Nephron (organoid): ENCODE data around the gene EREG.

ENCODE experiments used
- H3K27ac Mint-ChIP-seq, 3 experiments: 2 replicates each; pipeline ENCODE4 v1.8.0; 2020; ENCODE audit warnings: mixed read lengths in 3 of 3, mild to moderate bottlenecking in 2 of 3, moderate library complexity in 1 of 3
- H3K27me3 Mint-ChIP-seq: 2 replicates; pipeline ENCODE4 v1.8.0; 2021; ENCODE audit warnings: low read depth, mild to moderate bottlenecking, moderate library complexity, mixed read lengths
- H3K36me3 Mint-ChIP-seq: 2 replicates; pipeline ENCODE4 v1.8.0; 2020; ENCODE audit warnings: low read depth, mixed read lengths
- H3K4me1 Mint-ChIP-seq: 2 replicates; pipeline ENCODE4 v1.8.0; 2020; ENCODE audit warnings: mixed read lengths
- H3K4me3 Mint-ChIP-seq, 3 experiments: 2 replicates each; pipeline ENCODE4 v1.8.0; 2020; ENCODE audit warnings: mild to moderate bottlenecking in 3 of 3, mixed read lengths in 3 of 3, moderate library complexity in 2 of 3
- H3K9me3 Mint-ChIP-seq: 2 replicates; pipeline ENCODE4 v1.8.0; 2020; ENCODE audit warnings: mixed read lengths
- CTCF ChIP-seq, 3 experiments: fragments of 200-600 bp; sonication (generic); IDR thresholded peaks; one replicate each; pipeline ENCODE4 v1.5.0; 2021; ENCODE audit warnings: antibody characterized with exemption in 3 of 3; ENCODE audit not compliant: unreplicated experiment in 3 of 3

EREG gene, protein sequence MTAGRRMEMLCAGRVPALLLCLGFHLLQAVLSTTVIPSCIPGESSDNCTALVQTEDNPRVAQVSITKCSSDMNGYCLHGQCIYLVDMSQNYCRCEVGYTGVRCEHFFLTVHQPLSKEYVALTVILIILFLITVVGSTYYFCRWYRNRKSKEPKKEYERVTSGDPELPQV

GRCh38 chr4:74364652-74365491 is at the start of gene EREG:
TSS of gene EREG (plus strand) at chr4:74365145. CDS start at chr4:74365309, 164 bp downstream.
- peaks cover 58% of the 10 kb centered on the region for H3K27me3 Mint-ChIP-seq
- no peak within 1 kb of the TSS for H3K27ac Mint-ChIP-seq
- TF ChIP-seq CTCF (IDR thresholded peaks at IDR 0.05; ENCODE audit: unreplicated experiment in 3 of 3): no peak
- H3K4me3 Mint-ChIP-seq: peak within 1 kb of the TSS; percentile 73 to 81 (median 76)
- H3K36me3 Mint-ChIP-seq: no peaks in the 10 kb centered on the region
- H3K9me3 Mint-ChIP-seq: no peaks in the 10 kb centered on the region
- peaks cover 18% of the 10 kb centered on the region for H3K4me1 Mint-ChIP-seq

- no peaks in the 10 kb centered on the region for H3K4me1 Mint-ChIP-seq
- H3K27ac Mint-ChIP-seq: no peak overlapping the region
- H3K36me3 Mint-ChIP-seq: no peaks in the 10 kb centered on the region
- TF ChIP-seq CTCF (IDR thresholded peaks at IDR 0.05; ENCODE audit: unreplicated experiment in 3 of 3): no peak
- H3K27me3 Mint-ChIP-seq: no peaks in the 10 kb centered on the region
- no peak overlapping the region for H3K4me3 Mint-ChIP-seq
- H3K9me3 Mint-ChIP-seq: no peaks in the 10 kb centered on the region
These were observed 49.6 kb upstream of the EREG start for GRCh38 chr4:74315376-74315775.

- no peak overlapping the region for H3K27ac Mint-ChIP-seq
- no peaks in the 10 kb centered on the region for H3K4me1 Mint-ChIP-seq
- TF ChIP-seq CTCF (IDR thresholded peaks at IDR 0.05; ENCODE audit: unreplicated experiment in 3 of 3): no peak
- no peaks in the 10 kb centered on the region for H3K36me3 Mint-ChIP-seq
- no peak overlapping the region for H3K4me3 Mint-ChIP-seq
- H3K9me3 Mint-ChIP-seq: no peaks in the 10 kb centered on the region
- H3K27me3 Mint-ChIP-seq: no peaks in the 10 kb centered on the region
These were observed 48.5 kb upstream of the EREG start for GRCh38 chr4:74316397-74316796.

DNA sequence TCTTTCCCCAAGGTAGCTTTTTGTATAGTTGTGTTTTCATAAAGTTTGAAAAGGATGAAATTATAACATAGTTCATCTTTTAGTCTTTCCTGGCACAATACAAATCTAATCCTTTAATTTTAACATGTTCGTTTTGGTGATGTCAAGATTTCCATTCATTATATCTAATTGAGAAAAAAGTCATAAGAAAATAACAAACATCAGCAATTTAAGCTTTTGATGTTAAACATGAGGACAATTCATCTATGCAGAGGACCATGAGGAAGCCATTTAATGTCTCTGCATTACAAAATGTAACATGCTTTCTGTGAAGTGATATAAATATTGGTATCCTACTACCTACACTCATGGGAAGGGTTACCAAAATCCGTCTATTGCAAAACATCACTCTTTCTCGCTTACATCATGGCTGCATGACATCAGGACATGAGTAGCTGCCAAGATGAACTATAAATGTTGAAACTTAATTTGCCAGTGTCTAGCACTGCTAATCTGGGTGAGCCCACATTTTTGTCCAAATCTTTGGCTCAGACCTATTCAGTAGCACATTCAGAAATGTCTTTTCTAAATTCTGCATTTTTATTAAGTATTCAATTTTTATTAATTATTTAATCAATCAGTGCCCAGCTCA is 47.2 kb upstream of the EREG start:
- no peaks in the 10 kb centered on the region for H3K9me3 Mint-ChIP-seq
- no peaks in the 10 kb centered on the region for H3K27me3 Mint-ChIP-seq
- no peak overlapping the region for H3K4me3 Mint-ChIP-seq
- H3K27ac Mint-ChIP-seq: no peak overlapping the region
- H3K4me1 Mint-ChIP-seq: no peaks in the 10 kb centered on the region
- no peaks in the 10 kb centered on the region for H3K36me3 Mint-ChIP-seq
- no peak for TF ChIP-seq CTCF (IDR thresholded peaks at IDR 0.05; ENCODE audit: unreplicated experiment in 3 of 3)

GRCh38 chr4:74318276-74318675 is 46.7 kb upstream of the EREG start:
- Mint-ChIP-seq H3K27ac (no peak overlapping the region), H3K4me1 (no peaks in the 10 kb centered on the region), H3K27me3 (peaks cover 1% of the 10 kb centered on the region), H3K36me3 (no peaks in the 10 kb centered on the region), H3K4me3 (no peak overlapping the region), H3K9me3 (no peaks in the 10 kb centered on the region)
- no peak for TF ChIP-seq CTCF (IDR thresholded peaks at IDR 0.05; ENCODE audit: unreplicated experiment in 3 of 3)
